Dermis blood vessel endothelial cell (primary cell): ENCODE data around the gene OS9. TPM values are rescaled to one million over a fixed set of nuclear protein-coding genes. Genes with fewer than 3 reads are reported as not detected.
"Not testable (repeated sequence)": the region's sequence is repeated elsewhere in the genome, so short reads cannot be mapped to it uniquely, and the experiment has no call there.

Experiments used
- DNase-seq: peaks from one replicate; pipeline ENCODE4 v3.0.0; 2010
- total RNA-seq: library from RNA; depleted of rRNA; stranded (reverse); fragments of >200 nt; gene quantifications from 2 replicates; pipeline ENCODE4 v1.2.3, GENCODE V29; 2014

OS9 gene
- total RNA-seq, 1 donor from 2014 or later = 481 TPM

DNA sequence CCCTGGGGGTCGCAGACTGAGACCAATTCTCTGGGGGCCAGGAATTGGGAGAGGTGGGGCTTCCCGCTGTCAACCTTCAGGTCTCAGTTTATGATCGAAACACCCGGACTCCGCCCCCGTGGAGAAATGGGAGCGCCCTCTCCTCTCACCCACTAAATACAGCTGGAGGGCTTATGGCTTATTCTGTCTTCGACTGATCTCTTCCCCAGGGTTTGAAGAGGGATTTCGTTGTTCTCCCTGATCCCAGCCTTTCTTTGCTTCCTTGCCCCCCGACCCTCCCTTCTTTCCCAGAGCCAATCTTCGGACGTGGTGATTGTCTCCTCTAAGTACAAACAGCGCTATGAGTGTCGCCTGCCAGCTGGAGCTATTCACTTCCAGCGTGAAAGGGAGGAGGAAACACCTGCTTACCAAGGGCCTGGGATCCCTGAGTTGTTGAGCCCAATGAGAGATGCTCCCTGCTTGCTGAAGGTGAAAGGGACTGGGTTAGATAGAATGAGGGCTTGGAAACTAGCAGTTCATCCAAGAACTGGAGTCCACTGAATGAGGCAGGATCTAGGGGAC is 607 bp downstream of the OS9 start:
- peak; percentile 82 for DNase-seq

GRCh38 chr12:57695770-57696432 is 2.0 kb downstream of the OS9 start:
- no peak for DNase-seq

- no peak for DNase-seq
These were observed 3.1 kb downstream of the OS9 start for GRCh38 chr12:57697076-57697475.

GRCh38 chr12:57698414-57698813 is 4.5 kb downstream of the OS9 start:
- no peak for DNase-seq

GRCh38 chr12:57700317-57700716 is 6.4 kb downstream of the OS9 start:
- no peak for DNase-seq

DNA sequence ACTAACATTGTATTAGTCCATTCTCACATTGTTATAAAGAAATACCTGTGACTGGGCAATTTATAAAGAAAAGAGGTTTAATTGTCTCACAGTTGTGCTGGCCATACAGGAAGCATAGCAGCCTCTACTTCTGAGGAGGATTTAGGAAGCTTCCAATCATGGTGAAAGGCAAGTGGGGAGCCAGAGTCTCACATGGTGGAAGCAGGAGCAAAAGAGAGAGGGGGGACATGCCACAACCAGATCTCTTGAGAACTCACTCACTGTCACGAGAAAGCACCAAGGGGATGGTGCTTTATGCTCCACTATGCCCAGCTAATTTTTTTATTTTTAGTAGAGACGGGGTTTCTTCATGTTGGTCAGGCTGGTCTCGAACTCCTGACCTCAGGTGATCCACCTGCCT is 13.3 kb downstream of the OS9 start:
- DNase-seq = no peak

GRCh38 chr12:57708296-57708695 is 14.4 kb downstream of the OS9 start:
- no peak for DNase-seq

DNA sequence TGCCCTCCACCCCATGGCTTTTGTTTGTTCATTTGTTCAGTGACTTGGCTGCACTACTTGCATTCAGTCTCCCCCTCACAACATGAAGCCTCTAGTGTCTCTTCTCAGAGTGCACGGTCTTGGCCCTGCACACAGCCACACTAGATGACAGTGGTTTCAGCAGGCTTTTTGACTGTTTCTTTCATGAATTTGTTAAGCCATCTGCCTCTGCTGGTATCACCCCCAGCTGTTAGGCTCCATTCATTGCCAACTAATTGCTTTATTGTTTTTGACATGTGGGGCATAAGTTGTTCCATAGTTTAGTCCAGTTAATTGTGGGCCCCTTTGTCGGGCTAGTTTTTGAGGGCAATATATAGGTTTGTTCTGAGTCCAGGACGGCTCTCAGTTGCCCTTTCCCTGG is 18.8 kb downstream of the OS9 start:
- DNase-seq = no peak

GRCh38 chr12:57713209-57713608 is 19.3 kb downstream of the OS9 start:
- DNase-seq = no peak

- not testable (repeated sequence) for DNase-seq
These were observed 21.3 kb downstream of the OS9 start for GRCh38 chr12:57715036-57715748.

DNA sequence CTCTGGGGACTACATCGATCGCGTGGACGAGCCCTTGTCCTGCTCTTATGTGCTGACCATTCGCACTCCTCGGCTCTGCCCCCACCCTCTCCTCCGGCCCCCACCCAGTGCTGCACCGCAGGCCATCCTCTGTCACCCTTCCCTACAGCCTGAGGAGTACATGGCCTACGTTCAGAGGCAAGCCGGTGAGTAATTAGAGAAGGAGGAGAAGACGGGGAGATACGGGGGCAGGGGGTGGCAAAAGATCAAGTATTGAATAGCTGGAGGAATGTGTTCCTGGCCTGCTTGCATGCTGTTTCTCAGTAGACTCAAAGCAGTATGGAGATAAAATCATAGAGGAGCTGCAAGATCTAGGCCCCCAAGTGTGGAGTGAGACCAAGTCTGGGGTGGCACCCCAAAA is 21.9 kb downstream of the OS9 start:
- no peak for DNase-seq

GRCh38 chr12:57716305-57716704 is 22.4 kb downstream of the OS9 start:
- DNase-seq = no peak

DNA sequence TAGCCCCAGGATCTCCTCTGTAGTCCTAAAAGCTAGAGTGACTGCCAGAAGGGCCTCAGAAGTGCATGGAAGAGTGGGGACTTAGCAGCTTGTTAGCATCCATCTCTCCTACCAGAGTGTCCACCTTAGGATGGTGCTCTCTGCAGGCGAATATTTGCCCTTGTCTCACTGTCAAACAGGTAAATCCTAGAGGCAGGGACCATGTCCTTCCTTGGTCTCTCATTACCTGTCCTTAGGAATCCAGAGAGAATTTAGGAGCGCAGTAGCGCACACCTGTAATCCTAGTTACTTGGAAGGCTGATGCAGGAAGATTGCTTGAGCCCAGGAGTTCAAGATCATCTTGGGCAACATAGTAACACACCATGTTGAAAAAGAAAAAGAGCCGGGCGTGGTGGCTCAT is 23.2 kb downstream of the OS9 start:
- DNase-seq = no peak

- DNase-seq = no peak
These were observed 24.1 kb downstream of the OS9 start for GRCh38 chr12:57717846-57718640.

GRCh38 chr12:57718641-57719528 is 25.0 kb downstream of the OS9 start:
- no peak for DNase-seq

DNA sequence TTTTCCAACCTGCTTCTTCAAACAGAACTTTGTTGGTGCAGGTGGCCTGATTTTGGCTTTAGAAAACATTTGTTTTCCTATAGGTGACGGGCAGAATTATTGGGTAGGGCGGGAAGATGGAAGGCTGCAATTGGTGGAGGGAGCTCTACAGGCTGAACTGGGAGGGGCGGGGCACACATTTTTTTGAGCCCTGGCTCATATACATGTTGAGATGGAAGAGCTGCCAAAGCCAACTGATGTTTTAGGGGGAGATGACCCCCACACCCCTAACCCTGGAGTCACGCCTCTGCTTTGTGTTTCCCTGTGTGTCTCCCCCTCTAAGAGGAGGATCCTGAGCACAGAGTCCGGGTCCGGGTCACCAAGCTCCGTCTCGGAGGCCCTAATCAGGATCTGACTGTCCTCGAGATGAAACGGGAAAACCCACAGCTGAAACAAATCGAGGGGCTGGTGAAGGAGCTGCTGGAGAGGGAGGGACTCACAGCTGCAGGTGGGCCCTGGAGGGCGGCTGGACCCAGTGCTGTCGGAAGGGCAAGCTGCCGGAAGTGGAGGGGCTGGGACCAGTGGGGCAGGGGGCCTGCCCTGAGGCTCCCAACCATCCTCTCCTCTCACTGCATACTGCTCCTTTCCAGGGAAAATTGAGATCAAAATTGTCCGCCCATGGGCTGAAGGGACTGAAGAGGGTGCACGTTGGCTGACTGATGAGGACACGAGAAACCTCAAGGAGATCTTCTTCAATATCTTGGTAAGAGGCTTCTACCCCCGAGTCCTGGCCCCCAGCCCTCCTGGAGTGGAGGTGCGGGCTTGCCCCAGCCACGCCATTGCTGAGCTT is 26.1 kb downstream of the OS9 start:
- no peak for DNase-seq

- DNase-seq = no peak
These were observed 27.0 kb downstream of the OS9 start for GRCh38 chr12:57720606-57721595.

DNA sequence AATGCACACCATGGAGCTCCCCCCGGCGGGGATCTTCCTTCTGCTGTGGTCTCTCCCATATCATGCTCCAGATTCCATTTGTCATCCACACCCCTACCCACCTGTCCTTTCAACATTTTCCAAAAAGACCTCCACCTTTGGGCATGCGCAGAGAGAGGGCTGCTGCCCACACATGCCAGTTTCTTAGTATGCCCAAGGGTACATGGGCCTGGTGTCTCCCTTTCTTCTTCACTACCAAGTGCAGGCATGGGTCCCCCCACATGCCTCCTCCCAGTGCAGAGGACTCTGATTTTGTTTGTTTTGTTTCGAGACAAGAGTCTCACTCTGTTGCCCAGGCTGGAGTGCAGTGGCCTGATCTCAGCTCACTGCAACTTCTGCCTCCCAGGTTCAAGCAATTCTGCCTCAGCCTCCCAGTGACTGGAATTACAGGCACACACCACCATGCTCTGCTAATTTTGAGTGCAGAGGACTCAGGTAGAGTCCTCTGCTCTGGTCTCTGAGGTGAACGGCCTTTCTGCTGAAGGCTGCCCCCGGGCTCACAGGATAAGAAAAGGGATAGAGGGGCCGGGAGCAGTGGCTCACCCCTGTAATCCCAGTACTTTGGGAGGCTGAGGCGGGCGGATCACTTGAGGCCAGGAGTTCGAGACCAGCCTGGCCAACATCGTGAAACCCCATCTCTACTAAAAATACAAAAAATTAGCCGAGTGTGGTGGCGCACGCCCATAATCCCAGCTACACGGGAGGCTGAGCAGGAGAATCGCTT is 28.1 kb downstream of the OS9 start:
- not testable (repeated sequence) for DNase-seq
